WTC11 (cell line): ENCODE data around the gene MYO6. TPM values are rescaled to one million over a fixed set of nuclear protein-coding genes. Genes with fewer than 3 reads are reported as not detected.

Experiments used
- ATAC-seq: fragments of 200-7000 bp; cut with Tn5 transposase; 2 replicates; pipeline ENCODE4 v1.10.0; 2021; ENCODE audit warnings: mild to moderate bottlenecking, moderate library complexity
- CTCF ChIA-PET: fragments of 300-600 bp; sonication (Branson Sonifier 250); formaldehyde crosslinking; loops from one replicate; lab custom pipeline; 2021; ENCODE audit warnings: antibody characterized with exemption; lab: Charles Lee
- POLR2A ChIA-PET: fragments of 350-600 bp; sonication (Branson Sonifier 250); formaldehyde crosslinking; loops from one replicate; lab custom pipeline; 2021; ENCODE audit warnings: antibody characterized with exemption; lab: Charles Lee
- DNase-seq: peaks from one replicate; pipeline ENCODE4 v3.0.0; 2021; ENCODE audit warnings: low spot score
- H3K27ac Mint-ChIP-seq: 2 replicates; pipeline ENCODE4 v1.8.0; 2021; ENCODE audit warnings: mixed read lengths
- H3K27me3 Mint-ChIP-seq: 2 replicates; pipeline ENCODE4 v1.8.0; 2021; ENCODE audit warnings: low read depth, mild to moderate bottlenecking, moderate library complexity, mixed read lengths
- H3K36me3 Mint-ChIP-seq: 2 replicates; pipeline ENCODE4 v1.8.0; 2021; ENCODE audit warnings: mixed read lengths
- H3K4me1 Mint-ChIP-seq: 2 replicates; pipeline ENCODE4 v1.8.0; 2022; ENCODE audit warnings: mixed read lengths
- H3K4me3 Mint-ChIP-seq: 2 replicates; pipeline ENCODE4 v1.8.0; 2021; ENCODE audit warnings: mild to moderate bottlenecking, moderate library complexity, mixed read lengths
- H3K9me3 Mint-ChIP-seq: 2 replicates; pipeline ENCODE4 v1.8.0; 2021; ENCODE audit warnings: mixed read lengths
- CBFB ChIP-seq: sonication (generic); formaldehyde crosslinking; IDR thresholded peaks from 2 replicates; pipeline ENCODE4 v1.8.1; 2022; ENCODE audit warnings: mild to moderate bottlenecking, low read depth, missing genetic modification reagents
- CREB1 ChIP-seq: sonication (generic); formaldehyde crosslinking; IDR thresholded peaks from 2 replicates; pipeline ENCODE4 v1.8.0; 2023; ENCODE audit warnings: mild to moderate bottlenecking, missing genetic modification reagents
- E2F4 ChIP-seq: sonication (generic); formaldehyde crosslinking; IDR thresholded peaks from 2 replicates; pipeline ENCODE4 v1.8.1; 2022; ENCODE audit warnings: low read depth, mild to moderate bottlenecking, moderate library complexity, missing genetic modification reagents, borderline replicate concordance
- ELF4 ChIP-seq: sonication (generic); formaldehyde crosslinking; IDR thresholded peaks from 2 replicates; pipeline ENCODE4 v1.8.1; 2022; ENCODE audit warnings: low read depth, mild to moderate bottlenecking, moderate library complexity, missing genetic modification reagents
- FOXJ3 ChIP-seq: sonication (generic); formaldehyde crosslinking; IDR thresholded peaks from 2 replicates; pipeline ENCODE4 v1.9.0; 2021; ENCODE audit warnings: missing genetic modification reagents, mild to moderate bottlenecking, borderline replicate concordance
- HMGXB4 ChIP-seq: sonication (generic); formaldehyde crosslinking; IDR thresholded peaks from 2 replicates; pipeline ENCODE4 v1.8.1; 2023; ENCODE audit warnings: mild to moderate bottlenecking, moderate library complexity, missing genetic modification reagents
- IRF2 ChIP-seq: sonication (generic); formaldehyde crosslinking; IDR thresholded peaks from 2 replicates; pipeline ENCODE4 v1.8.0; 2022; ENCODE audit warnings: low read depth, missing genetic modification reagents, borderline replicate concordance
- JUN ChIP-seq: sonication (generic); formaldehyde crosslinking; IDR thresholded peaks from 2 replicates; pipeline ENCODE4 v1.8.0; 2023; ENCODE audit warnings: mild to moderate bottlenecking, missing genetic modification reagents
- NR3C1 ChIP-seq: sonication (generic); formaldehyde crosslinking; conservative IDR thresholded peaks from 2 replicates; pipeline ENCODE4 v1.8.1; 2023; ENCODE audit warnings: low read depth, mild to moderate bottlenecking, missing genetic modification reagents
- RORB ChIP-seq: fragments of 250-450 bp; sonication (Bioruptor Pico); IDR thresholded peaks from 2 replicates; pipeline ENCODE4 v1.9.0; 2021; ENCODE audit warnings: mild to moderate bottlenecking
- SMAD4 ChIP-seq: sonication (generic); formaldehyde crosslinking; IDR thresholded peaks from 2 replicates; pipeline ENCODE4 v1.8.0; 2022; ENCODE audit warnings: mild to moderate bottlenecking, missing genetic modification reagents
- STAT6 ChIP-seq: sonication (generic); formaldehyde crosslinking; conservative IDR thresholded peaks from 2 replicates; pipeline ENCODE4 v1.8.1; 2023; ENCODE audit warnings: mild to moderate bottlenecking, low read depth, missing genetic modification reagents, moderate library complexity
- TEAD1 ChIP-seq: sonication (generic); formaldehyde crosslinking; IDR thresholded peaks from 2 replicates; pipeline ENCODE4 v1.8.0; 2022; ENCODE audit warnings: mild to moderate bottlenecking, missing genetic modification reagents
- ZNF121 ChIP-seq: sonication (generic); formaldehyde crosslinking; IDR thresholded peaks from 2 replicates; pipeline ENCODE4 v1.8.0; 2023; ENCODE audit warnings: missing genetic modification reagents
- total RNA-seq: library from RNA; stranded (reverse); gene quantifications from 3 replicates; pipeline ENCODE4 v1.2.3, GENCODE V29; 2021
- TF ChIP-seq, protein P1 (sequence below): sonication (generic); formaldehyde crosslinking; IDR thresholded peaks from 2 replicates; pipeline ENCODE4 v1.8.1; 2022; ENCODE audit warnings: missing genetic modification reagents, borderline replicate concordance
- TF ChIP-seq, protein P2 (sequence below): sonication (generic); formaldehyde crosslinking; IDR thresholded peaks from 2 replicates; pipeline ENCODE4 v1.8.0; 2023; ENCODE audit warnings: mild to moderate bottlenecking, missing genetic modification reagents
- TF ChIP-seq, protein P3 (sequence below): sonication (generic); formaldehyde crosslinking; IDR thresholded peaks from 2 replicates; pipeline ENCODE4 v1.8.0; 2022; ENCODE audit warnings: mild to moderate bottlenecking, missing genetic modification reagents
- TF ChIP-seq, protein P4 (sequence below): fragments of 250-450 bp; sonication (Bioruptor Pico); IDR thresholded peaks from 2 replicates; pipeline ENCODE4 v1.9.0; 2021; ENCODE audit warnings: mild to moderate bottlenecking

Gene MYO6
- total RNA-seq, 1 experiment from 2014 or later = 32.6 TPM

- TF ChIP-seq, protein P1, sequence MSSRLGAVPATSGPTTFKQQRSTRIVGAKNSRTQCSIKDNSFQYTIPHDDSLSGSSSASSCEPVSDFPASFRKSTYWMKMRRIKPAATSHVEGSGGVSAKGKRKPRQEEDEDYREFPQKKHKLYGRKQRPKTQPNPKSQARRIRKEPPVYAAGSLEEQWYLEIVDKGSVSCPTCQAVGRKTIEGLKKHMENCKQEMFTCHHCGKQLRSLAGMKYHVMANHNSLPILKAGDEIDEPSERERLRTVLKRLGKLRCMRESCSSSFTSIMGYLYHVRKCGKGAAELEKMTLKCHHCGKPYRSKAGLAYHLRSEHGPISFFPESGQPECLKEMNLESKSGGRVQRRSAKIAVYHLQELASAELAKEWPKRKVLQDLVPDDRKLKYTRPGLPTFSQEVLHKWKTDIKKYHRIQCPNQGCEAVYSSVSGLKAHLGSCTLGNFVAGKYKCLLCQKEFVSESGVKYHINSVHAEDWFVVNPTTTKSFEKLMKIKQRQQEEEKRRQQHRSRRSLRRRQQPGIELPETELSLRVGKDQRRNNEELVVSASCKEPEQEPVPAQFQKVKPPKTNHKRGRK (CRISPR knock-in tag) = no peak
- TF ChIP-seq STAT6 (CRISPR knock-in tag) (no peak), TEAD1 (no peak), ZNF121 (no peak), HMGXB4 (CRISPR knock-in tag) (no peak), JUN (CRISPR knock-in tag) (no peak)
- TF ChIP-seq, protein P2, sequence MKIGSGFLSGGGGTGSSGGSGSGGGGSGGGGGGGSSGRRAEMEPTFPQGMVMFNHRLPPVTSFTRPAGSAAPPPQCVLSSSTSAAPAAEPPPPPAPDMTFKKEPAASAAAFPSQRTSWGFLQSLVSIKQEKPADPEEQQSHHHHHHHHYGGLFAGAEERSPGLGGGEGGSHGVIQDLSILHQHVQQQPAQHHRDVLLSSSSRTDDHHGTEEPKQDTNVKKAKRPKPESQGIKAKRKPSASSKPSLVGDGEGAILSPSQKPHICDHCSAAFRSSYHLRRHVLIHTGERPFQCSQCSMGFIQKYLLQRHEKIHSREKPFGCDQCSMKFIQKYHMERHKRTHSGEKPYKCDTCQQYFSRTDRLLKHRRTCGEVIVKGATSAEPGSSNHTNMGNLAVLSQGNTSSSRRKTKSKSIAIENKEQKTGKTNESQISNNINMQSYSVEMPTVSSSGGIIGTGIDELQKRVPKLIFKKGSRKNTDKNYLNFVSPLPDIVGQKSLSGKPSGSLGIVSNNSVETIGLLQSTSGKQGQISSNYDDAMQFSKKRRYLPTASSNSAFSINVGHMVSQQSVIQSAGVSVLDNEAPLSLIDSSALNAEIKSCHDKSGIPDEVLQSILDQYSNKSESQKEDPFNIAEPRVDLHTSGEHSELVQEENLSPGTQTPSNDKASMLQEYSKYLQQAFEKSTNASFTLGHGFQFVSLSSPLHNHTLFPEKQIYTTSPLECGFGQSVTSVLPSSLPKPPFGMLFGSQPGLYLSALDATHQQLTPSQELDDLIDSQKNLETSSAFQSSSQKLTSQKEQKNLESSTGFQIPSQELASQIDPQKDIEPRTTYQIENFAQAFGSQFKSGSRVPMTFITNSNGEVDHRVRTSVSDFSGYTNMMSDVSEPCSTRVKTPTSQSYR (CRISPR knock-in tag) = no peak
- TF ChIP-seq, protein P3, sequence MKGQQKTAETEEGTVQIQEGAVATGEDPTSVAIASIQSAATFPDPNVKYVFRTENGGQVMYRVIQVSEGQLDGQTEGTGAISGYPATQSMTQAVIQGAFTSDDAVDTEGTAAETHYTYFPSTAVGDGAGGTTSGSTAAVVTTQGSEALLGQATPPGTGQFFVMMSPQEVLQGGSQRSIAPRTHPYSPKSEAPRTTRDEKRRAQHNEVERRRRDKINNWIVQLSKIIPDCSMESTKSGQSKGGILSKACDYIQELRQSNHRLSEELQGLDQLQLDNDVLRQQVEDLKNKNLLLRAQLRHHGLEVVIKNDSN (CRISPR knock-in tag) = no peak
Measured at GRCh38 chr6:75800133-75800532, 51.1 kb downstream of the MYO6 start (continued).

DNA sequence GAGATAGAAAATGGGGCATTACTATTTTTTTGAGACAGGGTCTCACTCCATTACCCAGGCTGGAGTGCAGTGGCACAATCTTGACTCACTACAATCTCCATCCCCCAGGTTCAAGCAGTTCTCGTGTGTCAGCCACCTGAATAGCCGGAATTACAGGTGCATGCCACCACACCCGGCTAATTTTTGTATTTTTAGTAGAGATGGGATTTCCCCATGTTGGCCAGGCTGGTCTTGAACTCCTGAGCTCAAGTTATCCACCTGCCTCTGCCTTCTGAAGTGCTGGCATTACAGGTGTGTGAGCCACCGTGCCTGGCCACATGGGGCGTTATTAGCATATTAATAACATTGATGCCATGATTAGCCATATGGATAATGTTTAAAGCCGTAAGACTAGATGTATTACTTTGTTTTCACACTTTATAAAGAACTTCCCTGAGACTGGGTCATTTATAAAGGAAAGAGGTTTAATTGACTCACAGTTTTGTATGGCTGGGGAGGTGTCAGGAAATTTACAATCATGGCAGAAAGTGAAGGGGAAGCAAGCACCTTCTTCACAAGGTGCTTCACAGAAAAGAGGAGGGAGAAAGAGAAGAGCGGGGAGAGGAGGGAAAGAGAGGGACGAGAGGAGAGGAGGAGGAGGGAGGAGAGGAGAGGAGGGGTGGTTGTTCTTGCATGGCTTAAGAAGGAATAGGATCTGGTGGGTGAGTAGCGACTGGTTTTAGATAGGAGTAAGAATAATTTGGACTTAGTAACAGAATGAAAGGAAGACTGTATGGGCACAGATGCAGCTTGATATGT lies 51.9 kb downstream of the MYO6 start:
- ChIA-PET CTCF (interaction anchor here (1.1 kb wide), 1 partner anchor 43 kb away, joined by 3 read pairs; no protein-coding TSS in a partner anchor), POLR2A (interaction anchor here (0.6 kb wide), 1 partner anchor 304 kb away, joined by 3 read pairs; no protein-coding TSS in a partner anchor)
- Mint-ChIP-seq H3K36me3 (peaks cover 3% of the 10 kb centered on the region; the same call in 1 of the 2 replicates), H3K4me1 (peaks cover 21% of the 10 kb centered on the region), H3K27me3 (no peaks in the 10 kb centered on the region), H3K27ac (peak overlapping the region; percentile 54; the same call in 1 of the 2 replicates), H3K9me3 (peaks cover 11% of the 10 kb centered on the region), H3K4me3 (no peak overlapping the region)
- DNase-seq = no peak
- ATAC-seq = peak; percentile 53
- TF ChIP-seq FOXJ3 (CRISPR knock-in tag) (no peak), CBFB (no peak), CREB1 (CRISPR knock-in tag) (no peak), RORB (CRISPR knock-in tag) (no peak), IRF2 (CRISPR knock-in tag) (no peak), ELF4 (CRISPR knock-in tag) (no peak), NR3C1 (CRISPR knock-in tag) (no peak), E2F4 (CRISPR knock-in tag) (no peak), SMAD4 (CRISPR knock-in tag) (no peak)
- TF ChIP-seq, protein P3 (CRISPR knock-in tag) = no peak
- TF ChIP-seq, protein P4, sequence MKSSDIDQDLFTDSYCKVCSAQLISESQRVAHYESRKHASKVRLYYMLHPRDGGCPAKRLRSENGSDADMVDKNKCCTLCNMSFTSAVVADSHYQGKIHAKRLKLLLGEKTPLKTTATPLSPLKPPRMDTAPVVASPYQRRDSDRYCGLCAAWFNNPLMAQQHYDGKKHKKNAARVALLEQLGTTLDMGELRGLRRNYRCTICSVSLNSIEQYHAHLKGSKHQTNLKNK = no peak
- TF ChIP-seq, protein P1 (CRISPR knock-in tag) = no peak
